GM12878 (cell line): ENCODE data around the gene DYNLT3. TPM values are rescaled to one million over a fixed set of nuclear protein-coding genes. Genes with fewer than 3 reads are reported as not detected.

Experiments used
- ATAC-seq: fragments of 200-7000 bp; cut with Tn5 transposase; 3 replicates; pipeline ENCODE4 v1.9.1; 2020; ENCODE audit warnings: mild to moderate bottlenecking, moderate library complexity
- BruUV-seq: library from RNA; stranded (reverse); fragments of 400-500 nt; replicated peaks from 2 replicates; lab custom pipeline; 2021; lab: Mats Ljungman, UMichigan
- CTCF ChIA-PET: fragments of 300-600 bp; sonication (Branson Sonifier 250); formaldehyde crosslinking; extraction: SDS; loops from one replicate; lab custom pipeline; 2021; ENCODE audit warnings: inconsistent platforms; lab: Yijun Ruan, JAX
- POLR2A ChIA-PET: fragments of 350-600 bp; formaldehyde crosslinking; extraction: SDS; loops from one replicate; lab custom pipeline; 2021; ENCODE audit warnings: inconsistent platforms; lab: Charles Lee
- RAD21 ChIA-PET: fragments of 300-600 bp; sonication (Branson Sonifier 250); formaldehyde crosslinking; loops from one replicate; lab custom pipeline; 2023; ENCODE audit warnings: antibody characterized with exemption; ENCODE audit not compliant: unreplicated experiment; lab: Charles Lee
- SMC1A ChIA-PET: fragments of 300-600 bp; sonication (Branson Sonifier 250); formaldehyde crosslinking; loops from one replicate; lab custom pipeline; 2023; ENCODE audit not compliant: unreplicated experiment, uncharacterized antibody; lab: Charles Lee
- DNase-seq: peaks from one replicate; pipeline ENCODE4 v3.0.0-alpha.2; 2011; ENCODE audit warnings: low read depth, low spot score
- FAIRE-seq: peaks from 3 replicates; lab custom pipeline; 2011; peaks lifted over from hg19 to GRCh38; lab: Jason Lieb, UNC
- H2AFZ ChIP-seq: 2 replicates; pipeline ENCODE4 v1.6.0; 2011; ENCODE audit warnings: low read depth, low read length, control low read depth; ENCODE audit not compliant: control insufficient read depth
- H3K27ac ChIP-seq: 2 replicates; pipeline ENCODE4 v1.5.1; 2011; ENCODE audit warnings: control low read depth; ENCODE audit not compliant: control insufficient read depth, insufficient read depth
- H3K27me3 ChIP-seq, 2 experiments: replicated peaks in 1 of 2; 2 replicates each; pipeline versions ENCODE4 v1.6.0 to v1.6.1; 2011; ENCODE audit warnings: low read length in 1 of 2; ENCODE audit not compliant: control insufficient read depth in 2 of 2, insufficient read depth in 2 of 2
- H3K36me3 ChIP-seq, 2 experiments: 2 replicates each; pipeline ENCODE4 v1.5.1; 2011; ENCODE audit warnings: low read length in 1 of 2; ENCODE audit not compliant: control insufficient read depth in 2 of 2, insufficient read depth in 2 of 2
- H3K4me1 ChIP-seq: 2 replicates; pipeline ENCODE4 v1.6.1; 2011; ENCODE audit warnings: mild to moderate bottlenecking, low read length, moderate library complexity, mixed read lengths; ENCODE audit not compliant: control insufficient read depth, insufficient read depth
- H3K4me2 ChIP-seq: 2 replicates; pipeline ENCODE4 v1.6.0; 2011; ENCODE audit warnings: control low read depth; ENCODE audit not compliant: control insufficient read depth, insufficient read depth
- H3K4me3 ChIP-seq: fragments of 200-600 bp; sonication (generic); 2 replicates; pipeline ENCODE4 v1.5.1; 2016
- H3K79me2 ChIP-seq: 2 replicates; pipeline ENCODE4 v1.6.0; 2011; ENCODE audit warnings: low read length; ENCODE audit not compliant: control insufficient read depth, insufficient read depth
- H3K9ac ChIP-seq: 2 replicates; pipeline ENCODE4 v1.8.0; 2011; ENCODE audit warnings: low read length, control low read depth, mixed read lengths; ENCODE audit not compliant: control insufficient read depth, insufficient read depth
- H3K9me3 ChIP-seq: replicated peaks from 3 replicates; pipeline ENCODE4 v1.5.1; 2011; ENCODE audit warnings: mild to moderate bottlenecking, low read length; ENCODE audit not compliant: control insufficient read depth, insufficient read depth
- H4K20me1 ChIP-seq: 2 replicates; pipeline ENCODE4 v1.6.0; 2011; ENCODE audit not compliant: control insufficient read depth, insufficient read depth
- CBX5 ChIP-seq: sonication (generic); IDR thresholded peaks from 2 replicates; pipeline ENCODE4 v1.6.1; 2016; ENCODE audit warnings: low read depth, moderate library complexity, mild to moderate bottlenecking, inconsistent platforms
- CHD2 ChIP-seq: IDR thresholded peaks from 2 replicates; pipeline ENCODE4 v1.6.1; 2011; ENCODE audit warnings: low read depth, low read length, improper control_type of control experiment, borderline replicate concordance
- HCFC1 ChIP-seq: fragments of 150-350 bp; IDR thresholded peaks from 2 replicates; pipeline ENCODE4 v1.6.1; 2014; ENCODE audit warnings: low read length
- HDAC6 ChIP-seq: fragments of 200-600 bp; sonication (generic); IDR thresholded peaks from one replicate; pipeline ENCODE4 v1.8.0; 2017; ENCODE audit warnings: antibody characterized with exemption; ENCODE audit not compliant: unreplicated experiment
- IKZF1 ChIP-seq: fragments of 450-650 bp; conservative IDR thresholded peaks from 2 replicates; pipeline ENCODE4 v1.6.1; 2017; ENCODE audit warnings: antibody characterized with exemption, mild to moderate bottlenecking
- KAT2A ChIP-seq: conservative IDR thresholded peaks from 2 replicates; pipeline ENCODE4 v1.6.1; 2011; ENCODE audit warnings: low read depth, low read length; ENCODE audit not compliant: control insufficient read depth
- MEF2A ChIP-seq: IDR thresholded peaks from 2 replicates; pipeline ENCODE4 v1.6.1; 2011; ENCODE audit warnings: low read depth, mild to moderate bottlenecking, low read length, moderate library complexity; ENCODE audit not compliant: insufficient read depth
- NR2F1 ChIP-seq: fragments of 450-650 bp; conservative IDR thresholded peaks from 2 replicates; pipeline ENCODE4 v1.6.1; 2017; ENCODE audit warnings: mild to moderate bottlenecking
- PAX5 ChIP-seq: IDR thresholded peaks from 2 replicates; pipeline ENCODE4 v1.6.1; 2011; ENCODE audit warnings: low read depth, low read length, borderline replicate concordance
- RUNX3 ChIP-seq: IDR thresholded peaks from 2 replicates; pipeline ENCODE4 v1.6.1; 2012; ENCODE audit warnings: low read length, inconsistent platforms
- SMAD5 ChIP-seq: IDR thresholded peaks from 2 replicates; pipeline ENCODE4 v1.6.1; 2016; ENCODE audit warnings: antibody characterized with exemption, low read depth
- WGBS: methylation state at CpG from one replicate; pipeline ENCODE4 v1.1.6; 2016; ENCODE audit warnings: low lambda C conversion rate; ENCODE audit not compliant: insufficient replicate concordance, insufficient coverage; ENCODE audit errors: missing lambda C conversion rate; 5-methylcytosine and 5-hydroxymethylcytosine counted together
- in situ Hi-C: fragments of 300-500 bp; cut with MboI; formaldehyde crosslinking; loops from 9 replicates; pipeline ENCODE4 v1.14.3; 2018; ENCODE audit warnings: mixed read lengths
- intact Hi-C: fragments of 100-400 bp; cut with micrococcal nuclease; formaldehyde crosslinking; loops from one replicate; pipeline ENCODE4 v1.14.2; 2022; ENCODE audit not compliant: unreplicated experiment
- polyA plus RNA-seq, 11 experiments: library from polyadenylated mRNA; depleted of rRNA in 4 of 11; unstranded in 6 of 11; stranded (reverse) in 5 of 11; fragments of >200 nt; fragmentation: Nextera tagmentation in 4 of 11; fragmentation: Illumina TruSeq in 1 of 11; extraction: Ambion mirVana in 4 of 11; extraction: Trizol in 1 of 11; gene quantifications; 1 replicate in 1 of 11; 2 replicates in 10 of 11; pipeline versions ENCODE4 v1.2.1 to v1.2.3, GENCODE V29; 2011 to 2016; ENCODE audit warnings: inconsistent platforms in 2 of 11, missing spikeins in 2 of 11, low read depth in 1 of 11
- total RNA-seq, 4 experiments: library from RNA; depleted of rRNA in 3 of 4; stranded (reverse); fragments of >200 nt in 3 of 4; fragmentation: Illumina TruSeq in 1 of 4; extraction: Trizol in 1 of 4; gene quantifications; 2 replicates each; pipeline versions ENCODE4 v1.2.1 to v1.2.3, GENCODE V29; 2013 to 2021
- TF ChIP-seq, protein P1 (sequence below): fragments of 450-650 bp; IDR thresholded peaks from 2 replicates; pipeline ENCODE4 v1.6.1; 2017; ENCODE audit warnings: mild to moderate bottlenecking, moderate library complexity
- TF ChIP-seq, protein P2 (sequence below): fragments of 150-350 bp; IDR thresholded peaks from 2 replicates; pipeline ENCODE4 v1.6.1; 2016; ENCODE audit warnings: low read depth, low read length
- TF ChIP-seq, protein P3 (sequence below): fragments of 450-650 bp; IDR thresholded peaks from 2 replicates; pipeline ENCODE4 v1.6.1; 2017; ENCODE audit warnings: low read depth, mild to moderate bottlenecking, moderate library complexity

The DYNLT3 gene
- total and polyA plus RNA-seq, 10 of the 15 experiments (the other 5 are each of a cell fraction or from before 2014, with no cell fraction given) = 8.0 to 19.2 (median 12.8) TPM

DNA sequence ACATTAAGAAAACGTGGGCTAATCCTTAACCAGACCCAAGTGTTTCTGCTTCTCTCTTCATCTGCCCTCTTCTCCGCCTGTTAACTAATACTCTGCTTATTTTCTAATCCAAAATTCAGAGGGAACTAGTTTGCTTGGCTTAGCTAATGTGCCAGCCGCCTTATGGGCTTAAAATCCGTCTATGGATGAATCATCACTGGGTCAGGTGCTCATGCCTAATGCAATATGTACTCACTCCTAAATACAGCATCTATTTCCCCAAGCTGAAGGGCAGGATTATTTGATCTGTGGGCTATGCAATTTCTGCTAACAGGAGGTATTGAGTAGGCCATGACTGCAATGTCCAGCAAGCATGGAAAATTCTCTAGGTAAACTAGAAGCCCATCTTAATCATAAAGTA, 12.4 kb downstream of the DYNLT3 start:
- Histone ChIP-seq H3K4me2 (no peak overlapping the region), H2AFZ (no peak overlapping the region), H3K27me3 (no peaks in the 10 kb centered on the region), H3K4me1 (no peaks in the 10 kb centered on the region), H3K4me3 (no peak overlapping the region), H4K20me1 (no peaks in the 10 kb centered on the region), H3K27ac (no peak overlapping the region), H3K36me3 (no peaks in the 10 kb centered on the region), H3K9me3 (no peaks in the 10 kb centered on the region), H3K9ac (no peak overlapping the region), H3K79me2 (no peaks in the 10 kb centered on the region)
- DNase-seq = no peak
- in situ Hi-C loops (loop anchor here (25.0 kb wide), 1 partner anchor 348 kb away; no protein-coding TSS in a partner anchor), intact Hi-C loops (no loop called here)
- ChIA-PET SMC1A (interaction anchor here (1.2 kb wide), 1 partner anchor 10 kb away, joined by 6 read pairs; no protein-coding TSS in a partner anchor), CTCF (no interaction called here), RAD21 (no interaction called here), POLR2A (interaction anchor here (1.0 kb wide), 1 partner anchor 11 kb away, joined by 3 read pairs; no protein-coding TSS in a partner anchor)
- no TSS peak for BruUV-seq
- FAIRE-seq = no peak
- no peak for ATAC-seq
- 49% methylated on average over 4 of the region's 4 CpGs for WGBS
- TF ChIP-seq PAX5 (no peak), HCFC1 (no peak), SMAD5 (no peak), CHD2 (no peak), IKZF1 (no peak), NR2F1 (no peak), CBX5 (no peak), MEF2A (no peak), HDAC6 (no peak), RUNX3 (no peak), KAT2A (no peak)
- TF ChIP-seq, protein P1, sequence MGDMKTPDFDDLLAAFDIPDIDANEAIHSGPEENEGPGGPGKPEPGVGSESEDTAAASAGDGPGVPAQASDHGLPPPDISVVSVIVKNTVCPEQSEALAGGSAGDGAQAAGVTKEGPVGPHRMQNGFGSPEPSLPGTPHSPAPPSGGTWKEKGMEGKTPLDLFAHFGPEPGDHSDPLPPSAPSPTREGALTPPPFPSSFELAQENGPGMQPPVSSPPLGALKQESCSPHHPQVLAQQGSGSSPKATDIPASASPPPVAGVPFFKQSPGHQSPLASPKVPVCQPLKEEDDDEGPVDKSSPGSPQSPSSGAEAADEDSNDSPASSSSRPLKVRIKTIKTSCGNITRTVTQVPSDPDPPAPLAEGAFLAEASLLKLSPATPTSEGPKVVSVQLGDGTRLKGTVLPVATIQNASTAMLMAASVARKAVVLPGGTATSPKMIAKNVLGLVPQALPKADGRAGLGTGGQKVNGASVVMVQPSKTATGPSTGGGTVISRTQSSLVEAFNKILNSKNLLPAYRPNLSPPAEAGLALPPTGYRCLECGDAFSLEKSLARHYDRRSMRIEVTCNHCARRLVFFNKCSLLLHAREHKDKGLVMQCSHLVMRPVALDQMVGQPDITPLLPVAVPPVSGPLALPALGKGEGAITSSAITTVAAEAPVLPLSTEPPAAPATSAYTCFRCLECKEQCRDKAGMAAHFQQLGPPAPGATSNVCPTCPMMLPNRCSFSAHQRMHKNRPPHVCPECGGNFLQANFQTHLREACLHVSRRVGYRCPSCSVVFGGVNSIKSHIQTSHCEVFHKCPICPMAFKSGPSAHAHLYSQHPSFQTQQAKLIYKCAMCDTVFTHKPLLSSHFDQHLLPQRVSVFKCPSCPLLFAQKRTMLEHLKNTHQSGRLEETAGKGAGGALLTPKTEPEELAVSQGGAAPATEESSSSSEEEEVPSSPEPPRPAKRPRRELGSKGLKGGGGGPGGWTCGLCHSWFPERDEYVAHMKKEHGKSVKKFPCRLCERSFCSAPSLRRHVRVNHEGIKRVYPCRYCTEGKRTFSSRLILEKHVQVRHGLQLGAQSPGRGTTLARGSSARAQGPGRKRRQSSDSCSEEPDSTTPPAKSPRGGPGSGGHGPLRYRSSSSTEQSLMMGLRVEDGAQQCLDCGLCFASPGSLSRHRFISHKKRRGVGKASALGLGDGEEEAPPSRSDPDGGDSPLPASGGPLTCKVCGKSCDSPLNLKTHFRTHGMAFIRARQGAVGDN = no peak
- TF ChIP-seq, protein P2, sequence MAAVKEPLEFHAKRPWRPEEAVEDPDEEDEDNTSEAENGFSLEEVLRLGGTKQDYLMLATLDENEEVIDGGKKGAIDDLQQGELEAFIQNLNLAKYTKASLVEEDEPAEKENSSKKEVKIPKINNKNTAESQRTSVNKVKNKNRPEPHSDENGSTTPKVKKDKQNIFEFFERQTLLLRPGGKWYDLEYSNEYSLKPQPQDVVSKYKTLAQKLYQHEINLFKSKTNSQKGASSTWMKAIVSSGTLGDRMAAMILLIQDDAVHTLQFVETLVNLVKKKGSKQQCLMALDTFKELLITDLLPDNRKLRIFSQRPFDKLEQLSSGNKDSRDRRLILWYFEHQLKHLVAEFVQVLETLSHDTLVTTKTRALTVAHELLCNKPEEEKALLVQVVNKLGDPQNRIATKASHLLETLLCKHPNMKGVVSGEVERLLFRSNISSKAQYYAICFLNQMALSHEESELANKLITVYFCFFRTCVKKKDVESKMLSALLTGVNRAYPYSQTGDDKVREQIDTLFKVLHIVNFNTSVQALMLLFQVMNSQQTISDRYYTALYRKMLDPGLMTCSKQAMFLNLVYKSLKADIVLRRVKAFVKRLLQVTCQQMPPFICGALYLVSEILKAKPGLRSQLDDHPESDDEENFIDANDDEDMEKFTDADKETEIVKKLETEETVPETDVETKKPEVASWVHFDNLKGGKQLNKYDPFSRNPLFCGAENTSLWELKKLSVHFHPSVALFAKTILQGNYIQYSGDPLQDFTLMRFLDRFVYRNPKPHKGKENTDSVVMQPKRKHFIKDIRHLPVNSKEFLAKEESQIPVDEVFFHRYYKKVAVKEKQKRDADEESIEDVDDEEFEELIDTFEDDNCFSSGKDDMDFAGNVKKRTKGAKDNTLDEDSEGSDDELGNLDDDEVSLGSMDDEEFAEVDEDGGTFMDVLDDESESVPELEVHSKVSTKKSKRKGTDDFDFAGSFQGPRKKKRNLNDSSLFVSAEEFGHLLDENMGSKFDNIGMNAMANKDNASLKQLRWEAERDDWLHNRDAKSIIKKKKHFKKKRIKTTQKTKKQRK = no peak
- TF ChIP-seq, protein P3, sequence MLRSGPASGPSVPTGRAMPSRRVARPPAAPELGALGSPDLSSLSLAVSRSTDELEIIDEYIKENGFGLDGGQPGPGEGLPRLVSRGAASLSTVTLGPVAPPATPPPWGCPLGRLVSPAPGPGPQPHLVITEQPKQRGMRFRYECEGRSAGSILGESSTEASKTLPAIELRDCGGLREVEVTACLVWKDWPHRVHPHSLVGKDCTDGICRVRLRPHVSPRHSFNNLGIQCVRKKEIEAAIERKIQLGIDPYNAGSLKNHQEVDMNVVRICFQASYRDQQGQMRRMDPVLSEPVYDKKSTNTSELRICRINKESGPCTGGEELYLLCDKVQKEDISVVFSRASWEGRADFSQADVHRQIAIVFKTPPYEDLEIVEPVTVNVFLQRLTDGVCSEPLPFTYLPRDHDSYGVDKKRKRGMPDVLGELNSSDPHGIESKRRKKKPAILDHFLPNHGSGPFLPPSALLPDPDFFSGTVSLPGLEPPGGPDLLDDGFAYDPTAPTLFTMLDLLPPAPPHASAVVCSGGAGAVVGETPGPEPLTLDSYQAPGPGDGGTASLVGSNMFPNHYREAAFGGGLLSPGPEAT = no peak
